Panc1 (cell line): Measurements from ENCODE around the gene JAG1. TPM values are rescaled to one million over a fixed set of nuclear protein-coding genes. Genes with fewer than 3 reads are reported as not detected.

ENCODE experiments used
- ATAC-seq: fragments of 200-7000 bp; cut with Tn5 transposase; 2 replicates; pipeline ENCODE4 v1.9.1; 2020; ENCODE audit warnings: mild to moderate bottlenecking, moderate library complexity
- BruUV-seq: library from RNA; stranded (reverse); fragments of 400-500 nt; replicated peaks from 2 replicates; lab custom pipeline; 2021; lab: Mats Ljungman, UMichigan
- CTCF ChIA-PET: fragments of 300-600 bp; sonication (Branson Sonifier 250); formaldehyde crosslinking; loops from one replicate; lab custom pipeline; 2022; ENCODE audit warnings: antibody characterized with exemption; lab: Charles Lee
- POLR2A ChIA-PET: fragments of 300-600 bp; sonication (Branson Sonifier 250); formaldehyde crosslinking; loops from one replicate; lab custom pipeline; 2022; ENCODE audit warnings: antibody characterized with exemption; lab: Charles Lee
- DNase-seq: peaks from one replicate; pipeline ENCODE4 v3.0.0-alpha.2; 2010; ENCODE audit warnings: low read depth, low spot score
- H3K27ac ChIP-seq: 2 replicates; pipeline ENCODE4 v1.5.1; 2011; ENCODE audit warnings: mild to moderate bottlenecking, low read length, inconsistent platforms
- H3K27me3 ChIP-seq: fragments of 200-500 bp; sonication (Bioruptor generic); 2 replicates; pipeline ENCODE4 v1.6.0; 2014; ENCODE audit warnings: low read length, inconsistent platforms; ENCODE audit not compliant: control insufficient read depth, insufficient read depth
- H3K36me3 ChIP-seq: fragments of 200-500 bp; sonication (Bioruptor generic); 2 replicates; pipeline ENCODE4 v1.5.1; 2014; ENCODE audit warnings: inconsistent platforms, mild to moderate bottlenecking, low read length, moderate library complexity; ENCODE audit not compliant: control insufficient read depth, insufficient read depth
- H3K4me1 ChIP-seq: 2 replicates; pipeline ENCODE4 v1.5.1; 2011; ENCODE audit warnings: inconsistent platforms, mild to moderate bottlenecking, low read length, moderate library complexity; ENCODE audit not compliant: control insufficient read depth, insufficient read depth
- H3K4me3 ChIP-seq, 2 experiments: 2 replicates each; pipeline ENCODE4 v1.5.1; 2011 to 2012; ENCODE audit warnings: low read depth in 2 of 2, low read length in 2 of 2, mild to moderate bottlenecking in 2 of 2, inconsistent platforms in 1 of 2, moderate library complexity in 1 of 2
- H3K9me3 ChIP-seq: fragments of 200-500 bp; sonication (Bioruptor generic); 2 replicates; pipeline ENCODE4 v1.5.1; 2014; ENCODE audit warnings: low read depth, mild to moderate bottlenecking, inconsistent platforms, low read length, moderate library complexity; ENCODE audit not compliant: control insufficient read depth, insufficient read depth
- CTCF ChIP-seq: fragments of 450-650 bp; IDR thresholded peaks from 2 replicates; pipeline ENCODE4 v1.5.1; 2017; ENCODE audit warnings: mild to moderate bottlenecking
- POLR2AphosphoS5 ChIP-seq: IDR thresholded peaks from 2 replicates; pipeline ENCODE4 v1.6.1; 2012; ENCODE audit warnings: mild to moderate bottlenecking, low read depth, low read length, moderate library complexity
- REST ChIP-seq, 2 experiments: IDR thresholded peaks; 2 replicates each; pipeline ENCODE4 v1.6.1; 2011 to 2012; ENCODE audit warnings: low read depth in 2 of 2, control low read depth in 1 of 2, low read length in 1 of 2, mild to moderate bottlenecking in 1 of 2, moderate library complexity in 1 of 2; ENCODE audit not compliant: insufficient read depth in 1 of 2
- SIN3A ChIP-seq: IDR thresholded peaks from 2 replicates; pipeline ENCODE4 v1.6.1; 2012; ENCODE audit warnings: low read depth, mild to moderate bottlenecking, low read length, moderate library complexity, borderline replicate concordance; ENCODE audit not compliant: insufficient read depth
- TCF7L2 ChIP-seq: IDR thresholded peaks from 2 replicates; pipeline ENCODE4 v1.6.1; 2011; ENCODE audit warnings: mild to moderate bottlenecking, low read depth, low read length, inconsistent platforms
- in situ Hi-C: cut with HindIII; loops from 2 replicates; pipeline ENCODE4 v1.10.0; 2016; ENCODE audit warnings: low sequenced_read_pairs, low pct_unique_long_range_greater_than_20kb
- intact Hi-C: fragments of 100-400 bp; cut with micrococcal nuclease; formaldehyde crosslinking; loops from one replicate; pipeline ENCODE4 v1.10.0; 2022; ENCODE audit not compliant: unreplicated experiment
- total RNA-seq: library from RNA; stranded (reverse); gene quantifications from one replicate; pipeline ENCODE4 v1.2.1, GENCODE V29; 2021; ENCODE audit not compliant: unreplicated experiment

JAG1 gene
- total RNA-seq, 1 experiment from 2014 or later, result 21.2 TPM

GRCh38 chr20:10597637-10598036, 76.2 kb downstream of the JAG1 start:
- intact Hi-C loops, result no loop called here
- Histone ChIP-seq H3K4me3 (no peak overlapping the region), H3K9me3 (no peaks in the 10 kb centered on the region; the same call in 1 of the 2 replicates), H3K27ac (no peak overlapping the region), H3K36me3 (no peaks in the 10 kb centered on the region), H3K27me3 (no peaks in the 10 kb centered on the region), H3K4me1 (peaks cover 6% of the 10 kb centered on the region; the same call in 1 of the 2 replicates)
- no TSS peak for BruUV-seq
- CTCF ChIA-PET, result no interaction called here
- no peak for ATAC-seq
- no peak for TF ChIP-seq POLR2AphosphoS5
- no peak for TF ChIP-seq SIN3A
- TF ChIP-seq REST (IDR thresholded peaks at IDR 0.05; ENCODE audit: insufficient read depth in 1 of 2, low read depth in 2 of 2, low read length in 1 of 2), result no peak
- TF ChIP-seq CTCF, result no peak
- TF ChIP-seq TCF7L2, result no peak
- no peak for DNase-seq
- POLR2A ChIA-PET, result no interaction called here
- in situ Hi-C loops, result no loop called here

- Histone ChIP-seq H3K27me3 (no peaks in the 10 kb centered on the region), H3K36me3 (no peaks in the 10 kb centered on the region), H3K4me3 (no peak overlapping the region), H3K4me1 (peaks cover 6% of the 10 kb centered on the region; the same call in 1 of the 2 replicates), H3K27ac (no peak overlapping the region), H3K9me3 (no peaks in the 10 kb centered on the region; the same call in 1 of the 2 replicates)
- DNase-seq (no peak), ATAC-seq (no peak)
- intact Hi-C loops (no loop called here), in situ Hi-C loops (no loop called here)
- ChIA-PET POLR2A (no interaction called here), CTCF (no interaction called here)
- no TSS peak for BruUV-seq
- TF ChIP-seq POLR2AphosphoS5 (no peak), REST (IDR thresholded peaks at IDR 0.05; ENCODE audit: insufficient read depth in 1 of 2, low read depth in 2 of 2, low read length in 1 of 2) (no peak), SIN3A (no peak), CTCF (no peak)
Measured at GRCh38 chr20:10596710-10597121, 77.1 kb downstream of the JAG1 start.
